BE2C (cell line): ENCODE data around the gene PCTP.
A peak's percentile ranks its signal among the peaks of the same experiment; 100 is the strongest.

Experiments
- DNase-seq: peaks from one replicate; pipeline ENCODE4 v3.0.0-alpha.2; 2020
- H3K27me3 ChIP-seq: fragments of 250-450 bp; sonication (Bioruptor Pico); 2 replicates; pipeline ENCODE4 v1.5.1; 2020; ENCODE audit warnings: mild to moderate bottlenecking
- H3K36me3 ChIP-seq: fragments of 250-450 bp; sonication (Bioruptor Pico); 2 replicates; pipeline ENCODE4 v1.5.1; 2020; ENCODE audit warnings: mild to moderate bottlenecking
- H3K4me1 ChIP-seq: fragments of 250-450 bp; sonication (Bioruptor Pico); 2 replicates; pipeline ENCODE4 v1.5.1; 2020
- H3K4me3 ChIP-seq: 2 replicates; pipeline ENCODE4 v1.5.1; 2011; ENCODE audit warnings: low read depth, low read length
- H3K9me3 ChIP-seq: fragments of 250-450 bp; sonication (Bioruptor Pico); 2 replicates; pipeline ENCODE4 v1.5.1; 2020
- CTCF ChIP-seq: IDR thresholded peaks from 2 replicates; pipeline ENCODE4 v1.5.1; 2012; ENCODE audit warnings: mild to moderate bottlenecking, low read depth, low read length

The PCTP gene

GRCh38 chr17:55764610-55765009 is 13.8 kb downstream of the PCTP start:
- Histone ChIP-seq H3K4me3 (no peak overlapping the region), H3K4me1 (peaks cover 6% of the 10 kb centered on the region), H3K36me3 (no peaks in the 10 kb centered on the region), H3K9me3 (no peaks in the 10 kb centered on the region), H3K27me3 (no peaks in the 10 kb centered on the region)
- no peak for TF ChIP-seq CTCF
- no peak for DNase-seq

- Histone ChIP-seq H3K4me3 (no peak overlapping the region), H3K36me3 (no peaks in the 10 kb centered on the region), H3K27me3 (no peaks in the 10 kb centered on the region), H3K4me1 (peaks cover 6% of the 10 kb centered on the region), H3K9me3 (no peaks in the 10 kb centered on the region)
- no peak for DNase-seq
- TF ChIP-seq CTCF: no peak
Observed at GRCh38 chr17:55765472-55765871, 14.6 kb downstream of the PCTP start.

GRCh38 chr17:55768936-55769624 is 18.2 kb downstream of the PCTP start:
- no peak for TF ChIP-seq CTCF
- H3K4me1 ChIP-seq: peaks cover 6% of the 10 kb centered on the region
- H3K4me3 ChIP-seq: no peak overlapping the region
- H3K9me3 ChIP-seq: no peaks in the 10 kb centered on the region
- H3K36me3 ChIP-seq: peaks cover 12% of the 10 kb centered on the region; the same call in 1 of the 2 replicates
- no peaks in the 10 kb centered on the region for H3K27me3 ChIP-seq
- DNase-seq: peak; percentile 20

- Histone ChIP-seq H3K36me3 (peaks cover 12% of the 10 kb centered on the region; the same call in 1 of the 2 replicates), H3K4me3 (no peak overlapping the region), H3K27me3 (no peaks in the 10 kb centered on the region), H3K9me3 (no peaks in the 10 kb centered on the region), H3K4me1 (peaks cover 6% of the 10 kb centered on the region)
- no peak for TF ChIP-seq CTCF
- no peak for DNase-seq
Observed at GRCh38 chr17:55769625-55770000, 18.8 kb downstream of the PCTP start.

GRCh38 chr17:55770196-55770870 is 19.5 kb downstream of the PCTP start:
- Histone ChIP-seq H3K4me3 (no peak overlapping the region), H3K4me1 (peaks cover 6% of the 10 kb centered on the region), H3K36me3 (peaks cover 12% of the 10 kb centered on the region; the same call in 1 of the 2 replicates), H3K27me3 (no peaks in the 10 kb centered on the region), H3K9me3 (no peaks in the 10 kb centered on the region)
- TF ChIP-seq CTCF: peak; percentile 59
- no peak for DNase-seq

GRCh38 chr17:55772086-55772485 is 21.2 kb downstream of the PCTP start:
- Histone ChIP-seq H3K36me3 (peaks cover 12% of the 10 kb centered on the region; the same call in 1 of the 2 replicates), H3K4me1 (peaks cover 6% of the 10 kb centered on the region), H3K4me3 (no peak overlapping the region), H3K27me3 (no peaks in the 10 kb centered on the region), H3K9me3 (no peaks in the 10 kb centered on the region)
- no peak for DNase-seq
- no peak for TF ChIP-seq CTCF
